ENCODE measurements around the gene GAGE12E.
"Not testable (repeated sequence)": the region's sequence is repeated elsewhere in the genome, so short reads cannot be mapped to it uniquely, and the experiment has no call there.

Gene GAGE12E

GRCh38 chrX:49550989-49551388 is at the start of gene GAGE12E:
Gene GAGE12E, plus strand, starts transcription at chrX:49551289. Its CDS starts 1,155 bp downstream, at chrX:49552444.
- DNase-seq: not testable (repeated sequence)

DNA sequence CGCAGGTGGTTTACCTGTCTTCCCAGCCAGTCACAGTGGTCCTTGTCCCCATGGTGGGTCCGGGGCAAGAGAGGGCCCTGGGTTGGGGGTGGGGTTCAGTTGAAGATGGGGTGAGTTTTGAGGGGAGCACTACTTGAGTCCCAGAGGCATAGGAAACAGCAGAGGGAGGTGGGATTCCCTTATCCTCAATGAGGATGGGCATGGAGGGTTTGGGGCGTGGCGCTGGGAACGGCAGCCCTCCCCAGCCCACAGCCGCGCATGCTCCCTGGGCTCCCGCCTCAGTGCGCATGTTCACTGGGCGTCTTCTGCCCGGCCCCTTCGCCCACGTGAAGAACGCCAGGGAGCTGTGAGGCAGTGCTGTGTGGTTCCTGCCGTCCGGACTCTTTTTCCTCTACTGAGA is 19.2 kb upstream of the GAGE12E start, which contains the start of gene GAGE12C:
Gene GAGE12C (plus strand): TSS at position 301 of the 400 bp plus-strand sequence. CDS start 1,155 bp downstream, outside the sequence.
- DNase-seq: not testable (repeated sequence)

DNA sequence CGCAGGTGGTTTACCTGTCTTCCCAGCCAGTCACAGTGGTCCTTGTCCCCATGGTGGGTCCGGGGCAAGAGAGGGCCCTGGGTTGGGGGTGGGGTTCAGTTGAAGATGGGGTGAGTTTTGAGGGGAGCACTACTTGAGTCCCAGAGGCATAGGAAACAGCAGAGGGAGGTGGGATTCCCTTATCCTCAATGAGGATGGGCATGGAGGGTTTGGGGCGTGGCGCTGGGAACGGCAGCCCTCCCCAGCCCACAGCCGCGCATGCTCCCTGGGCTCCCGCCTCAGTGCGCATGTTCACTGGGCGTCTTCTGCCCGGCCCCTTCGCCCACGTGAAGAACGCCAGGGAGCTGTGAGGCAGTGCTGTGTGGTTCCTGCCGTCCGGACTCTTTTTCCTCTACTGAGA is 9.7 kb upstream of the GAGE12E start, which contains the start of gene GAGE12D:
Gene GAGE12D (plus strand): TSS at position 301 of the 400 bp plus-strand sequence. CDS start 1,155 bp downstream, outside the sequence.
- DNase-seq: not testable (repeated sequence)

- DNase-seq: not testable (repeated sequence)
These were observed 9.5 kb downstream of the GAGE12E start, which contains the start of gene GAGE12F for GRCh38 chrX:49560542-49560941. Gene GAGE12F, plus strand, starts transcription at chrX:49560842. Its CDS starts 1,155 bp downstream, at chrX:49561997.

- not testable (repeated sequence) for DNase-seq
These were observed 17.6 kb downstream of the GAGE12E start for GRCh38 chrX:49568728-49569127.

DNA sequence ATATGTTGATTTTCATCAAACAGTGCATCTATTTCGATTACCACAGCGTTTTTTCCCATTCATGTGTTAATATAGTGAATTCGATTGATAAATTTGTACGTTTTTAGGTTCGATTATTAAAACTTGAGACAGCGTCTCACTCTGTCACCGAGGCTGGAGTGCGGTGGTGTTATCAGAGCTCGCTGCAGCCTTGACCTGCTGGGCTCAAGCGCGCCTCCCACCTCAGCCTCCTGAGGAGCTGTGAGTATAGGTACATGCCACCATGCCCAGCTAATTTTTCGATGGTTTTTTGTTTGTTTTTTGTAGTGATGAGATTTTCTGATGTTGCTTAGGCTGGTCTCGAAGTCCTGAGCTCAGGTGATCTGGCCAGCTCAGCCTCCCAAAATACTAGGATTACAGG is 18.1 kb downstream of the GAGE12E start:
- DNase-seq: not testable (repeated sequence)

GRCh38 chrX:49570100-49570499 is 19.0 kb downstream of the GAGE12E start, which contains the start of gene GAGE12G:
Gene GAGE12G, plus strand, starts transcription at chrX:49570400. Its CDS starts 1,155 bp downstream, at chrX:49571555.
- DNase-seq: not testable (repeated sequence)

DNA sequence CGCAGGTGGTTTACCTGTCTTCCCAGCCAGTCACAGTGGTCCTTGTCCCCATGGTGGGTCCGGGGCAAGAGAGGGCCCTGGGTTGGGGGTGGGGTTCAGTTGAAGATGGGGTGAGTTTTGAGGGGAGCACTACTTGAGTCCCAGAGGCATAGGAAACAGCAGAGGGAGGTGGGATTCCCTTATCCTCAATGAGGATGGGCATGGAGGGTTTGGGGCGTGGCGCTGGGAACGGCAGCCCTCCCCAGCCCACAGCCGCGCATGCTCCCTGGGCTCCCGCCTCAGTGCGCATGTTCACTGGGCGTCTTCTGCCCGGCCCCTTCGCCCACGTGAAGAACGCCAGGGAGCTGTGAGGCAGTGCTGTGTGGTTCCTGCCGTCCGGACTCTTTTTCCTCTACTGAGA is 28.6 kb downstream of the GAGE12E start, which contains the start of gene GAGE12H:
Gene GAGE12H (plus strand): TSS at position 301 of the 400 bp plus-strand sequence. CDS start 1,155 bp downstream, outside the sequence.
- not testable (repeated sequence) for DNase-seq

- not testable (repeated sequence) for DNase-seq
These were observed 38.1 kb downstream of the GAGE12E start, which contains the start of gene GAGE2A for GRCh38 chrX:49589196-49589595. Gene GAGE2A, plus strand, starts transcription at chrX:49589496. Its CDS starts 1,155 bp downstream, at chrX:49590651.

DNA sequence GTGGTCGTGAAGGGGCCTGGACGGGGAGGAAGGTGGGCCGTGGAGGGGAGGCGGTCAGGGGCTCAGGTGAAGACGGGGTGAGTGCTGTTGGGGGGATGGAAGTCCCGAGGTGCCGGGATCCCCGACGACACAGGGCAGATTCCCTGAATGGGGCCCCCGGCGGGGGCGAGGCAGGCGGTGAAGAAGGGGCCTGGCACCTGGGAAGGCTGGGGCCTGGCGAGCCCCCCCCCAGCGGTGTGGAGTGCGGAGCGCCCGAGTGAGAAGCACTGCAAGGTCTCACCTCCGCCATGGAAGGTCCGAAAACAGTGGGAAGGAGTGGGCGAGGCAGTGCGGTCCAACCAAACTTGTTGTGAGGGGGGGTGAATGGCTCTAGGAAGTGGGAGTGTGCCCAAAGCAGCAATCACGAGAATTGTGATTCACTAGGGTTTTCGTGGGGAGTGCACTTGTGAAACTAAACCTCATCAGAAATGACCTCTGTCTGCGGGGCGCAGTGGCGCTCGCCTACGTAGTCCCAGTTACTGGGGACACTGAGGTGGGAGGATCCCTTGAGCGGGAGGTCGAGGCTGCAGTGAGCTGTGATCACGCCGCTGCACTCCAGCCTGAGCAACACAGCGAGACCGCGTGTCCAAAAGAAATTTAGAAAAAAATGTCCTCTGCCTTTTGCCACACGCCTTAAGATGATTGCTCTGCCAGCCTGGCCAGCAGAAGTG is 38.8 kb downstream of the GAGE12E start:
- DNase-seq: not testable (repeated sequence)

- not testable (repeated sequence) for DNase-seq
These were observed 39.4 kb downstream of the GAGE12E start for GRCh38 chrX:49590488-49590887.

- not testable (repeated sequence) for DNase-seq
These were observed 47.6 kb downstream of the GAGE12E start, which contains the start of gene GAGE1 for GRCh38 chrX:49598720-49599119. Gene GAGE1, plus strand, starts transcription at chrX:49599020. Its CDS starts 1,155 bp downstream, at chrX:49600175.
